Inferior parietal cortex (tissue), 1 donor: ENCODE results near the gene SCAMP4.

Experiments
- DNase-seq: peaks from one replicate; pipeline ENCODE4 v3.0.0-alpha.2; 2016; ENCODE audit errors: extremely low spot score

Gene SCAMP4

DNA sequence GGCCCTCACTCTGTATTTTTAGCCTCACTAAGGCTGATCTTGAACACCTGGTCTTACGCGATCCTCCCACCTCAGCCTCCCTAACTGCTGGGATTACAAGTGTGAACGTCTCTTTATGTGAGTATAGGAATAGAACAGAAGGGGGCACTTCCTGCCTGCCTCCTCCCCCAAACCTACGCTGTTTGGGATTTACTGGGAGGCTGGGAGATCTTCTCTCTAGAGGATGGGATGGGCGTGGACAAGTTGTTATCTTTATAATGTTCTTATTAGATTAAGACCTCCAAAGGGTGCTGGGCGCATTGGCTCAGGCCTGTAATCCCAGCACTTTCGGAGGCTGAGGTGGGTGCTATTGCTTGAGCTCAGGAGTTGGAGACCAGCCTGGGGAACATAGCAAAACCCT lies 32.9 kb downstream of the SCAMP4 start:
- DNase-seq = no peak

DNA sequence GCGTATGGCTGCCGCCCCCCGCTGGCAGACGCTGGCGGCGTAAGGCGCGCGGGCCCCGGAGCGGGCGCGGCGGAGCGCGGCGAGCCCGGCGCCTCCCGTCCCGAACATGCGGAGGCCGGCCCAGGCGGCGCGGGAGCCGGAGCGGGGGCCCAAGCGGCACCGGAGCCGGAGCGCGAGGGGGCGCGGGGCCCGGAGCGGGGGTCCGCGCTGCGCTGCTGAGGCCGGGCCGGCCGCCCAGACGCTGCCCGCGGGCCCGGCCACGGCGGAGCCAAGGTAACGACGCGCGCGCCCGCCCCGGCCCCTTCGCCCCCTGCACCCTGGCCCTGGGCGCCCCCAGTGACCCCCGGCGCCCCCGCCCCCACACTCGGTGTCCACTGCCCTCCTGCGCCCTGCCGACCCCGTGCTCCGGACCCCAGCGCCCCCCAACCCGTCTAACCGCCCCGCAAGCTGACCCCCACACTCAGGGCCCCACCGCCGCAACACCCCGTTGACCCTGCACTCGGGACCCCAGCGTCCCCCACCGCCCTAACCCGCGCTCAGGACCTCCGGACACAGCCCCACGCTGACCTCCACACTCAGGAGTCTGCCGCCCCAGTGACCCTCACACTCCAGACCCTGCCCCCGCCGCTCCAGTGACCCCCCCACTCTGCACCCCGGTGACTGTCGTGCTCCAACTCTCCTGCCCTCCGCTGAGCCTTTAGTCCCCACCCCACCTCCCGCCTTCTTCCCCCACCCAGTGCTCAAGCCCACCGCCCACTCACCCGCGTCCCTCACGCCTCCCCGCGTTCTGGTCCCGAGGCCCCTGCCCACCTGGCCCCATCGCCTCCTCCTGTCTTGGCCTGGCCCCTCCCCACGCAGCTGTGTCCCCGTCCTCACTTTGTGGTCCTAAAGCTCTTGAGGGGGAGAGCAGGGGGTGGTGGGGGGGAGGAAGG lies 36.2 kb downstream of the SCAMP4 start, which contains the start of gene CSNK1G2:
CSNK1G2 (plus strand) TSS at position 27 of the 932 bp plus-strand sequence. CDS start 28,601 bp downstream, outside the sequence.
- no peak for DNase-seq

DNA sequence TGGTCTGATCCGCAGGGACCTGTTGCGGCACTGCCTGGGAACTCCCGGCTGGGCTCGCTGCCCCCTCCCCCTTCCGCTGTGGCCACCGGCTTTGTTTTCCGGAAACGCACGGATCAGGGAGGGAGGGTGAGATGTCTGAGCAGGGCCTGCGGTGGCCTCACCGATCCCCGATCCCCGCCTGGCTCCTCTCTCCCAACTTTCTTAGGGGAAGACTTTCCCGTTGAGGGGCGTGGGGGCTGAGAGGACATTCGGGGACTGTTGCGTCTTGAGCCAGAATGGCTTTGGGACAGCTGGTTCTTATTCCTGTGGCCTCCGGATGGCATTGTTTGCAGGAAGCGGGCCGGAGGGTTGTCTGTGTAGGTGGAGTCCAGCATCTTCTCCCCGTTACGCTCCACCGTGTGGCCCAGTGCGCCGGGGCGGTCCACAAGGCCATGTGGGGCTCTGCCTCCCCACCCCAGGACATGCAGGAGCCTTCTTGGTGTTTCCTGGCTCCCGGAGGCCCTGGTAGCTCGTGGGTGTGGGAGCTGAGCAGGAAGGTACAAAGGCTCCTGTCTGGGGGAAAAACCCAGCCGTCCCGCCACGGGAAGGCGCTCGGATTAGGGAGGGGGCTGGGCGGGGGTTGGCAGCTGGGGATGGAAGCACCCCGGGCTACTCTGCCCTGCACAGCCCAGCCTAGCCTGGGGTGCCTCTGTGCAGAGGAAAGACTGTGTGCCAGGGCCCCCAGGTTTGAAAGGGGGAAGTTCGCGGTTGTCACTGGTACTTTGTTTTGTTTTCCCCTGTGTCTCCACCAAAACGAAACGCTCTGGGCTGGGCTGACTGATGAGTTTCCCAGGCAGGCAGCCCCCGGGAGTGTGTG lies 37.1 kb downstream of the SCAMP4 start:
- no peak for DNase-seq

DNA sequence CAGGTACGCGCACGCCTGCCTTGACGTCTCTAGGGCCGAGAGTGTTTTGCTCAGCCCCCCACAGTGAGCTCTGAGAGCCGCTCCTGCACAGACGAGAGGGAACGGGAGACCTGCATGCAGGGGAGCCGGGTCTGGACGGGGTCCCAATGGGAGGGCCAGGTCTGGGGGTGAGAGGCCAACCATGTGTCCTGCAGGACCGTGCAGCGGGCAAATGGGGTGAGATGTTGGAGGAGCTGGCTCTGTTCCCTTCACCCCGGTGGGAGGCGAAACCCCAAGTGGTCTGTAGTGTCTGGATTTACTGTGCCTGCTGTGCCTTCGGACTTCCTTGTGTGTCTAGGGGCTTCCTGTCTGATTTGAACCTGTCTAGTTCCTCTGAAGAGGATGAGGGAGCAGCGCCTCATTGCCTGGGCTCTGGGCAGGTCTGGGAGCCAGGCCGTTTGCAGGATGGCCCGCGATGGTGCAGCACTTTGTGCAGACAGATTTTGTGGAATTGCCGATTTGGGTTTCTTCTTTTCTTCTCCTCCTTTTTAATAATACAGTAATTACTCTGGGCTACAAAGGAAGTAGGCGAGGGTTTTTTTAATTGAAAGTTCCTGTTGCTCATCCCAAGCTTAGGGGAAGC lies 37.8 kb downstream of the SCAMP4 start:
- DNase-seq = no peak

DNA sequence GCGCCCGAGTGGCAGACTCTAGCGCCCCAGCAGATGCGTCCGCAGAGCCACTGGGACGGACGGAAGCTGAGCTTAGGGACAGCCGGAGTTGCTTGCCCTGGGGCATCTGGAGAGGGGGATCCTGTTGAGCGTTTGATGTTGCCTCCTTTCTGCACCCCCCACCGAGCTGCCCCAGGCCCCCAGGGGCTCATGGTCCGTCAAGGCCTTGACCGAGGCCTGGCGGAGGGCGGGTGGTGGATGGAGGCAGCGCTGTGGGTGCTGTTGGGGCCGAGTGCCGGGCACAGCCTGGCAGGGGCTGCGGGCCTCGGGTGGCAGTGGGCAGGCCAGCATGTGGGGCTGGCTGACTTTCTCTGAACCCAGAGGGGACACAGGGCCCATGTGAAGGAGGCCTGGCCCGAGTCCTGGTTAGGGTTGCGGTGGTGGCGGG lies 38.5 kb downstream of the SCAMP4 start:
- no peak for DNase-seq

DNA sequence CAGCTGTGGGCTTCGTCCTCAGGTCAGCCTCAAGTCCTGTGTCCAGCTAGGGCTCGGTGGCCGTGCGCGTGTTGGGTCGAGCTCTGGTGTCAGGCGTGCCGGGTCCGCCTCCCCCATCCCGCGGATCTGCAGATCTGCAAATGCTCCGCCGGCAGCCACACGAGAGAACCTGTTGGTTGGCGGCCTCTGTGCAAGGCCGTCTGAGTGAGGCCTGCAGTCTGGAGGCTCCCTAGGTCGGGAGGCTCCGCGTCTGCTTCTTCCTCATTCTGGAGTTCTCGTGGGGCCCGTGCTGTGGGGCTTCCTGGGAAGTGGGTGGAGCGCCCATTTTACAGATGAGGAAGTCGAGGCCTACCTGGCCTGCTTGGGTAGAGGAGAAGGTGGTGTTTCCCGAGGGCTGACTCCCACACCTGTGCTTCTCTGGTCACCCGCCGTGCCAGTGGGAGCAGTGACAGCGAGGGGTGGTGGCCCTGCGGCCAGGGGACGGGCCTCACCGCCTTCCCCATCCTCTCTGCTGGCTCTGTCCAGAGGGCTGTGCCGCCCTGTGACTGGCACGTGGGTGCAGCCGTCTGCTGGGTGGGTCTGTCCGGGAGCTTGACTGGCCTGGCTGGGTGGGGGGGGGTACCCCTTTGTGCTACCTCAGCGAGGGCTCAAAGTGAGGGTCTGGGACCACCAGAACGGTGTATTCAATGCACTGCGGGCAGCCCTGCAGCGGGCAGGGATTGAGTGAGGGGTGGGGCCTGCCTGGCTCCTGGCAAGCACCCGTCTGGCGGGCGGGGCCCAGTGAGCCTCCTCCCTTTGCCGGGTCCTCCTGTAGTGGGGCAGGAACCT lies 39.1 kb downstream of the SCAMP4 start:
- no peak for DNase-seq

DNA sequence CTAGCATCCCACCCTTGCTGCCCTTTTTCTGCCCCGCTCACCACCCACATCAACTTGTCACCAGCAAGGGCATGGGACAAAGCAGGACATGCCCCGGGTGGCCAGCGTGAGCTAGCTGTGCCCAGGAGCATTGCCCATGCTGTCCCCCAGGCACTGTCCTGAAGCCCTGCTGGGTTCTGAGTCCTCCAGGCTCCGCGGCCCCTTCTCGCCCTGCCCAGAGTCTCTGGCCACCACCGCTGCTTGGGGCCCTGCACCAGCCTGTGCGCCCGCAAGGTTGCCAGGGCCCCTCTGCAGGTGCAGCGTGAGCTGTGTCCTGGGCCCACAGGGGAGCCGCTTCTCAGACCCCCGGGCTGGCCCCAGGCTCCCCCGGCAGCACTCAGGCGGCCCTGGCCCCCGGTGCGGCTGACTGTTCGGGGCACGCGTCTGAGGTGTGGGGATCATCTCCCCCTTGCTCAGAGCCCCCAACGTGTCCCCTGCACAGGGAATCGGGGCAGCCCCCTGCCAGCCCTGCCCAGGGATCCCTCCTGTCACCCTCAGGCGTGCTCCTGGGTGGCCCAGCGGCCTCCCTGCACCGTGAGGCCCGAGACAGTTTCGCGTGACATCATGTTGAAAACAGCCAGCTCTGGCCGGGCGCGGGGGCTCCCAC lies 39.8 kb downstream of the SCAMP4 start:
- no peak for DNase-seq

DNA sequence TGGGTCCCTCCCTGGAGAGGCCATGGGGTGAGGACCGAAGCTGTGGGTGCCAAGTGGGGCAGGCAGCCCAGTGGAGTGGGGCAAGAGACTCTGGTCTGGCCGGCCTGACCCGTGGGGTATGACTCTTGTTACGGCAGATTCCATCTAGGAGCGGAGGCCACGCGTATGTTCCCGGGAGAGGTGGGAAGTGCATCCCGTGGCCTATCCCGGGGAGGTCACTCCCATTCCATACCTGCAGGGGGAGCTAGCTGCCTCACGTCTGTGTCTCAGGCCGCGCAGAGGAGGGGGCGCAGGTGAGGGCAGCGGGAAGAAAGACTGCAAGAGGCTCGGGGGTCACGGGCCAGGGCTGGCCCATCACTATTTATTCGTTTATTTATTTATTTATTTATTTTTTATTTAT lies 40.7 kb downstream of the SCAMP4 start:
- no peak for DNase-seq

DNA sequence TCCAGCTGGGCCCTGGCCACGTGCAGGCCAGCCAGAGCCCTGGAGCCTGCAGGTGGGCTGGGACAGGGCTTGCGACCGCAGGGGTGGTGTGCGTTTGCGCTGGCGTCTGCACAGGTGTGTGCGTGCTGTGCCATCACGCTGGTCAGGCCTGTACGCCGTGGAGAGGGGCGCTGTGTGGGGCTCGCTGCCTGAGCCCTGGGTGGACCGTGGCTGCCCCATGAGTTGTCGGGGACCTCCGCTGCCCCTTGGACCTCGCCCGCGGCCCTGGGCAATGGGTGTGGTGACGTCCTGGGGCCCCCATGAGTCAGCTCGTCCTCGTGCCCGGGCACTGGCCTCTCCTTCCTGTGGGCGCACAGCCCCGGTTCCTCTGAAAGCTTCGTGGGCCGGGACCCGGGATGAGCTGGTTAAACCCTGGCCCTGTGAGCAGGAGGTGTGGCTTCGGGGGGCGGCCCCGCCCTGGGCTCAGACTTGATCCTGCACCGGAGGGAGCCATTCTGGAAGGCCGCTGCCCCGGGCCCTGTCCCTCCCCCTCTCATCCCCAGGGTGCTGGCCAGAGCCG lies 42.5 kb downstream of the SCAMP4 start:
- no peak for DNase-seq

DNA sequence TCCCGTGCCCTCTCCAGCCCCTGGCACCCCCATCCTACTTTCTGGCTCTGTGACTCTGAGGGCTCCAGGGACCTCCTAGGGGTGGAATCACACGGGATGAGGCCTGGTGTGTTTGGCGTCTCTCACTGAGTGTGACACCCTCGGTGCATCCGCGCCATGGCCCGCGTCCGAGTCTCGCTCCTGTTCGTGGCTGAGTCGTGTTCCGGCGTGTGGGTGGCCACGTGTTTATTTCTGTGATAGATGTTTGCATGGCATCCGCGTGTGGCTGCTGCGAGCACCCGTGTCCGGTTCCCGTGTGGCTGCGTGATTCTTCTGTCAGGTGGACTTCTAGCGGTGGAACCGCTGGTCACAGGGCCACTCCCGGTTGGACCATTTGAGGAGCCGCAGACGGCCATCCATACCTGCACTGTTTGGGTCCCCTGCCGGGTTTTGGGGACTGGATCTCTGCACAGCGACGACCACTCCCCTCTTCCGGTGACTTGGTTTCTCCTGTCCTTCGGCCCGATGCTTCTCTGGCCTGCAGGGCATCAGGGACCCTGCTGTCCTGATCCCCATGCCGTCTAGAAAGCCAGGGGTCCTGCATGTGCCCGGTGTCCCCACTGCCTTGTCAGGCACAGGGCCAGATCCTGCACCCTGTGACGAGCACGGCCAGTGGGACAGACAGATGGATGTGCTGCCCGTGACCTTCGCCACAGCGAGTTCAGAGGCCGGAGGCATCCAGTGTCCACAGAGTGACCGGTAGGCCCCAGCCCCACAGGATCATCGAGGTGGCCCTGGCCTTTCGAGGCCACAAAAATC lies 44.3 kb downstream of the SCAMP4 start:
- DNase-seq = no peak

DNA sequence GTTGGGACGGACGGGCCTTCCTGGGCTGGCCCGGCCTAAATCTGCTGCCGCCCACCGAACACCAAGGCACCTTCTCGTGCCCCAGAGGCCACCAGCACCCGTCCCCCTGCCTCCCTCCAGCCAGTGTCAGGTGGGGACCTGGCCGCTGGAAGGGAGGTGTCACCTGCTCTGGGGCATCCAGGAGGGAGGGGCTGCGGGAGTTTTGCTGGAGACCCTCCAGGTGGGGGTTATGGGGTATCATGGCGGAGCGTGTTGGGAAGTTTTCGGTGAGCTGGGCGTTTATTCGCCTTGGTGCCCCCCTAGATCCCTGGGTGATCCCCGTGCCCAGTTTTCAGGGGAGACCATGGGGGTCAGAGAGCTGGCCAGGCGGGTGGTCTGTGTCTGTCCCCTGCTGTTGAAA lies 45.4 kb downstream of the SCAMP4 start:
- no peak for DNase-seq

DNA sequence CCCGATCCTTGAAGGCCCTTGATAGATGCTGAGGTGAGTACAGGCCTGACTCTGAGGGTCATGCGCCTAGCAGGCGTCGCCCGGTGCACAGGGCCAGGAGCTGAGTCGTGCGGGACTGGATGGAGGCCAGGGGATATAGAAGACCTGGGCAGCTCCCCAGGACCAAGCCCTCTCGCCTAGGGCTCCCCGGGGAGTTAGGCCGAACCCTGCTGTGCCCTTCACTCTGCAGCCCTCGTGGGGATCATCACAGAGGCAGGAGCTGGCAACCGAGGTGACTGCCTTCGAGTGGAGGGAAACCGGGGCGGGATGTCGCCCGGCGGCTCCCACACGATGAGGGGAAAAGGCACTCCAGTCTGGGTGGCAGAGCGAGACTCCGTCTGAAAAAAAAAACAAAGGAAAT lies 47.4 kb downstream of the SCAMP4 start:
- DNase-seq = no peak

DNA sequence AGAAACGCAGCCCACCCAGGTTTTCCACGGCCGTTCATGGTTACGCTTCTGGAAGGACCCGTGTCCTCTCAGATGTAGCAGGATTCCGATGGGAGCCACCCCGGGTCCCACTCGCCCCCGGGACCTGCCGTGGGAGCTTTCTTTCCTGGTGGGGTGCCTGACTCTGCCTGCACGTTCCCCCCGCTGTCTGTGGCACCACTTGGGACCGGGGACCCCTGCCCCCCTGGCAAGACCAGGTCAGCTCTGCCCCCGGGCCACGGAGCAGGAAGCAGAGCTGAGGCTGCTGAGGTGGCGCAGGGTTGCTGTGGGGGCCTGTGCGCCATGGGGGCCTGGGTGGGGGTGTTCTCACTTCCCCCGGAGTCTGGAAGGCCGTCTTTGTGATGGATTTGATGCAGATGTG lies 47.8 kb downstream of the SCAMP4 start:
- no peak for DNase-seq

DNA sequence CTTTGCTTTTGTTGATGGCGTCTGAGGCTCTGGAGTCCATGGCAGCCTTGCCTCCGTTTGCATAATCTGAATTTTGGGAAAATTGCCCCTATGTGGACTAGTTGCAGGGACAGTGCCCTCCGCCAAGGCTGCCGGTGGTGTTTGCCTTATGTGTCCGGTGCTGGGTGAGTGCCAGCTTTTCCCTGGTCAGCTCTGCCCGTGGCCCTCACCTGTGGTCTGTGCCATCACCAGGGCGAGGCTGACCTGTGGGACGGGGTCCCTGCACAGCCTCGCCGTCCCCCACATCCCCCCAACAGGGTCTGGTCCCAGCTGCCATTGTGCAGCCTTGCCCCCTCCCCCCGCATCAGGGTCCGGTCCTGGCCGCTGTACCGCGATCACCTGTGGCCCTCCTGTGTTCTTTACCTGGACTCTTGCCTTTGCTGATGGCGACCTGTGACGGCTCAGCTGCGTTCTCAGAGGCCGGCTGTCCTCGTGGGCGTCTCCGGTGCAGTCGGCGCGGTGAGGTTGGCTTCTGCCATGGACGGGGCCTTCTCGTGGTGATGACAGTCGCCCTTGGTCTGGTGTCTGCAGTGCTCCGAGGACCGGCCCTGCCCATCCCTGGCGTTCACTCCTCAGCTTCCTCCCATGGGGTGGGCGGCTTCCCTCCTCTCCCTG lies 48.4 kb downstream of the SCAMP4 start:
- no peak for DNase-seq

DNA sequence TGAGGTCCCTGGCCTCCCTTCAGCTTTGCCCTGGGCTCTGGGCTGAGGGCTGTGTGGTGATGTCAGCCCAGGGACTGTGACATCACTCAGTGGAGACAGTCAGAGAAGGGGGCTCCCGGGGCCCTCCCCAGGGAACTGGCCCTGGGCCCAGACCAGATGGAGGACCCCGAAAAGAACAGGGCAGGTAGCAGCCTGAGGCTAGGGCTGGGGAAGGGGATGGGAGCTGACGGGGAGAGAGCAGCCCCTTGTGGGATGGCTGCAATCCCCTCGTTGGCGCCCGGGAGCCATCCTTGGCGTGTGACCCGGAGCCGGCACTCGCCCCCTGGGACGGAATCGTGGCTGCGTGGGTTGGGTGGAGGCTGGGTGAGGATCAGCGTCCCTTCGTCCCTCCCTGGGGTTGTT lies 49.3 kb downstream of the SCAMP4 start:
- DNase-seq = no peak

DNA sequence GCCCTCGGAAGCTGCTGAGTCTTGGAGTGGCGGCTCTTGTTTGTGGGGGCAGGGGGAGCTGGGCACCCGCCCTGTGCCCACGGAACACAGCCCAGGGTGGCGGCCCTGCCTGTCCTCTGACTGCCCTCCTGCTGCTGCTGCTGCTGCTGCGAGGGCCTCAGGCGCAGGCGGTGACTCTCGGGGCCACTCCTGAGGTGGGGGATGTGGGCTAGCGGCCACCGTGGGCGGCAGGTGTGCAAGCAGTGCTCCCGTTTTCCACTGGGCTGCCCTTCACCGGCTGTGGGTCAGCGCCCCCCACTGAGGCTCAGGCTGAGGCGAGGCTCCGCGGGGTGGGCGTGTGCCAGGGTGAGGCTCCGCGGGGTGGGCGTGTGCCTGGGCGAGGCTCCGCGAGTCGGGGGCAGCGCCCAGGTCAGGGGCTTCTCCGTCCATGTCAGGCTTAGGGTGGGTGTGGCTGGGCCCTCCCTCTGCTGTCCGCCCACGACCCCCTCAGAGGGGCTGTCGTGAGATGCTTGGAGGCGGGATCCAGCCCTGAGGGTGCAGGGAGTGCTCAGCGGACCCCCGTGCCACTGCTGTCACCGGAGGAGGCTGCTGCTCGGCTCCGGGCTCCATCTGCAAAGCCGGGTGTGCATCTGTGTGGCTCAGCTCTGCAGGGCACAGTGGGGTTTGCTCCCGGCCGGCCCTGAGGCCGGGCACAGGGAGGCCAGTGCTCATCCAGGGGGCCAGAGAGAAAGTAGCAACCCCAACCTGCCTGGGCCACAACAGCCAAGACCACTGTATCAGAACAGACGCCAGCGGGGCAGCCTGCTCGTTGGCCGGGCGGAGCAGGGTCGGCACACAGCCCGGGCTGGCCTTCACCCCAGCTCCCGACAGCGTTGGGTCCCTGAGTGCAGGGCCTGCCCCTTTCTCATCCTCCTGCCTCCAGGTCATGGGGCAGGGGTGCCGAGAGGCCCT lies 50.2 kb downstream of the SCAMP4 start:
- no peak for DNase-seq

DNA sequence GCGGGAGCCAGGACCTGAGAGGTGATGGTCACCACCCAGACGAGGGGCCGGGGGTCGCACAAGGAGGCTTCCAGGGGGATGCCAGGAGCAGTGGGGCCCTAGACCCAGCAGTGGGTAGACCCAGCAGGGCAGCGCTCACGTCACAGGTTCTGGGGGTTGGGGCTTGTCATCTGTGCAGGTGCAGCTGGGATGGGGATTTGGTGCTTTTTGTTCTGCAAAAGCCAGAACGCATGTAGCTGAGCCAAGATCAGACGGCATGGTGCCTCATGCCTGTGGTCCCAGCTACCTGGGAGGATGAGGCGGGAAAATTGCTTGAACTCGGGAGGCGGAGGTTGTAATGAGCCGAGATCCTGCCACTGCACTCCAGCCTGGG lies 50.9 kb downstream of the SCAMP4 start:
- no peak for DNase-seq
